Testis (tissue), 3 donors: ENCODE data around the gene SEC24C. TPM values are rescaled to one million over a fixed set of nuclear protein-coding genes. Genes with fewer than 3 reads are reported as not detected.
A peak's percentile ranks its signal among the peaks of the same experiment; 100 is the strongest.

Experiments
- DNase-seq: peaks from one replicate; pipeline ENCODE4 v3.0.0-alpha.2; 2019
- H3K27ac ChIP-seq, 2 donors: fragments of 200-600 bp; sonication (generic); one replicate each; pipeline ENCODE4 v1.5.1; 2019
- H3K27me3 ChIP-seq: fragments of 200-600 bp; sonication (generic); one replicate; pipeline ENCODE4 v1.5.1; 2019
- H3K36me3 ChIP-seq: fragments of 200-600 bp; sonication (generic); one replicate; pipeline ENCODE4 v1.5.1; 2017; ENCODE audit warnings: low read depth; ENCODE audit errors: missing control alignments
- H3K4me1 ChIP-seq: fragments of 200-600 bp; sonication (generic); one replicate; pipeline ENCODE4 v1.5.1; 2019
- H3K4me3 ChIP-seq, 2 donors: fragments of 200-600 bp; sonication (generic); one replicate each; pipeline ENCODE4 v1.5.1; 2017 to 2019
- H3K9me3 ChIP-seq: fragments of 200-600 bp; sonication (generic); one replicate; pipeline ENCODE4 v1.5.1; 2017
- CTCF ChIP-seq, 3 experiments: fragments of 450-650 bp in 2 of 3; fragments of 200-600 bp in 1 of 3; sonication (generic) in 1 of 3; IDR thresholded peaks; one replicate each; pipeline ENCODE4 v1.5.1; 2016 to 2019; ENCODE audit warnings: antibody characterized with exemption in 3 of 3, mild to moderate bottlenecking in 2 of 3, moderate library complexity in 1 of 3
- POLR2A ChIP-seq: fragments of 450-650 bp; IDR thresholded peaks from one replicate; pipeline ENCODE4 v1.6.1; 2017; ENCODE audit warnings: antibody characterized with exemption, mild to moderate bottlenecking, moderate library complexity
- WGBS, 2 donors: methylation state at CpG; one replicate each; pipeline ENCODE4 v1.1.5; 2018; 5-methylcytosine and 5-hydroxymethylcytosine counted together
- intact Hi-C: fragments of 100-400 bp; cut with DNase I; formaldehyde crosslinking; loops from one replicate; pipeline ENCODE4 v1.15.1; 2023; ENCODE audit warnings: low total_unique reads
- polyA plus RNA-seq: library from polyadenylated mRNA; stranded (reverse); fragments of 350-450 nt; fragmentation: Illumina TruSeq; extraction: RNeasy Lipid Tissue Mini Kit (QIAGEN cat#74804); gene quantifications from one replicate; pipeline ENCODE4 v1.2.3, GENCODE V29; 2014; ENCODE audit warnings: low read depth, low replicate concordance; ENCODE audit not compliant: insufficient read depth
- total RNA-seq, 2 donors: library from RNA; depleted of rRNA; stranded (reverse); fragments of >200 nt; gene quantifications; one replicate each; pipeline ENCODE4 v1.2.3, GENCODE V29; 2016

Gene SEC24C
- total and polyA plus RNA-seq, 3 donors from 2014 or later: 77.8 to 92.4 (median 82.0) TPM

- no peaks in the 10 kb centered on the region for H3K4me1 ChIP-seq
- H3K4me3 ChIP-seq: no peak overlapping the region
- no peaks in the 10 kb centered on the region for H3K27me3 ChIP-seq
- no peaks in the 10 kb centered on the region for H3K9me3 ChIP-seq
- WGBS, 2 donors: 89 to 92% methylated on average over 16 of the region's 16 CpGs
- H3K36me3 ChIP-seq: no peaks in the 10 kb centered on the region
- TF ChIP-seq CTCF (IDR thresholded peaks at IDR 0.05): no peak
- no peak for TF ChIP-seq POLR2A
- intact Hi-C loops: no loop called here
- H3K27ac ChIP-seq: no peak overlapping the region
- DNase-seq: no peak
Observed at GRCh38 chr10:73808021-73808815, 64.0 kb downstream of the SEC24C start.

GRCh38 chr10:73809061-73809818, 65.1 kb downstream of the SEC24C start:
- TF ChIP-seq CTCF (IDR thresholded peaks at IDR 0.05) (no peak), POLR2A (no peak)
- intact Hi-C loops: no loop called here
- H3K9me3 ChIP-seq: no peaks in the 10 kb centered on the region
- H3K4me3 ChIP-seq: no peak overlapping the region
- 61 to 63% methylated on average over 5 of the region's 5 CpGs for WGBS, 2 donors
- no peak for DNase-seq
- no peaks in the 10 kb centered on the region for H3K36me3 ChIP-seq
- no peaks in the 10 kb centered on the region for H3K4me1 ChIP-seq
- H3K27ac ChIP-seq: no peak overlapping the region
- no peaks in the 10 kb centered on the region for H3K27me3 ChIP-seq

- DNase-seq: no peak
- Histone ChIP-seq H3K4me3 (peak overlapping the region; percentile 94 to 96), H3K9me3 (no peaks in the 10 kb centered on the region), H3K27me3 (no peaks in the 10 kb centered on the region), H3K36me3 (no peaks in the 10 kb centered on the region), H3K27ac (peak overlapping the region in 1 of 2 donors; percentile 90), H3K4me1 (no peaks in the 10 kb centered on the region)
- no peak for TF ChIP-seq CTCF (IDR thresholded peaks at IDR 0.05)
- TF ChIP-seq POLR2A: no peak
- 52 to 53% methylated on average over 7 of the region's 7 CpGs for WGBS, 2 donors
- intact Hi-C loops: no loop called here
Observed at GRCh38 chr10:73810358-73810734, 66.2 kb downstream of the SEC24C start.

- Histone ChIP-seq H3K9me3 (no peaks in the 10 kb centered on the region), H3K4me3 (peak overlapping the region; percentile 94 to 96), H3K27me3 (no peaks in the 10 kb centered on the region), H3K36me3 (no peaks in the 10 kb centered on the region), H3K27ac (peak overlapping the region; percentile 80 to 90), H3K4me1 (no peaks in the 10 kb centered on the region)
- intact Hi-C loops: no loop called here
- no peak for TF ChIP-seq POLR2A
- TF ChIP-seq CTCF (IDR thresholded peaks at IDR 0.05): no peak
- 1 to 2% methylated on average over 5 to 50 of the region's 63 CpGs for WGBS, 2 donors
- peak; percentile 28 for DNase-seq
Observed at GRCh38 chr10:73810735-73811465, 66.7 kb downstream of the SEC24C start.
